Fibroblast of villous mesenchyme (primary cell): ENCODE results near the gene RAPGEF2. TPM values are rescaled to one million over a fixed set of nuclear protein-coding genes. Genes with fewer than 3 reads are reported as not detected.

ENCODE experiments used
- DNase-seq: peaks from one replicate; pipeline ENCODE4 v3.0.0-alpha.2; 2010; ENCODE audit warnings: low read depth
- H3K4me3 ChIP-seq: 2 replicates; pipeline ENCODE4 v1.5.1; 2011; ENCODE audit warnings: low read depth, mild to moderate bottlenecking, low read length
- total RNA-seq: library from RNA; depleted of rRNA; stranded (reverse); fragments of >200 nt; gene quantifications from 2 replicates; pipeline ENCODE4 v1.2.3, GENCODE V29; 2012
- TF ChIP-seq, protein P1 (sequence below): IDR thresholded peaks from 2 replicates; pipeline ENCODE4 v1.5.1; 2012; ENCODE audit warnings: low read depth, mild to moderate bottlenecking, low read length; ENCODE audit not compliant: insufficient read depth

The RAPGEF2 gene
- total RNA-seq, 1 donor = 47.1 TPM

- H3K4me3 ChIP-seq = no peak overlapping the region
- TF ChIP-seq, protein P1, sequence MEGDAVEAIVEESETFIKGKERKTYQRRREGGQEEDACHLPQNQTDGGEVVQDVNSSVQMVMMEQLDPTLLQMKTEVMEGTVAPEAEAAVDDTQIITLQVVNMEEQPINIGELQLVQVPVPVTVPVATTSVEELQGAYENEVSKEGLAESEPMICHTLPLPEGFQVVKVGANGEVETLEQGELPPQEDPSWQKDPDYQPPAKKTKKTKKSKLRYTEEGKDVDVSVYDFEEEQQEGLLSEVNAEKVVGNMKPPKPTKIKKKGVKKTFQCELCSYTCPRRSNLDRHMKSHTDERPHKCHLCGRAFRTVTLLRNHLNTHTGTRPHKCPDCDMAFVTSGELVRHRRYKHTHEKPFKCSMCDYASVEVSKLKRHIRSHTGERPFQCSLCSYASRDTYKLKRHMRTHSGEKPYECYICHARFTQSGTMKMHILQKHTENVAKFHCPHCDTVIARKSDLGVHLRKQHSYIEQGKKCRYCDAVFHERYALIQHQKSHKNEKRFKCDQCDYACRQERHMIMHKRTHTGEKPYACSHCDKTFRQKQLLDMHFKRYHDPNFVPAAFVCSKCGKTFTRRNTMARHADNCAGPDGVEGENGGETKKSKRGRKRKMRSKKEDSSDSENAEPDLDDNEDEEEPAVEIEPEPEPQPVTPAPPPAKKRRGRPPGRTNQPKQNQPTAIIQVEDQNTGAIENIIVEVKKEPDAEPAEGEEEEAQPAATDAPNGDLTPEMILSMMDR = no peak
- DNase-seq = no peak
Observed at GRCh38 chr4:159222043-159222552, 119.2 kb downstream of the RAPGEF2 start.

- TF ChIP-seq, protein P1 = no peak
- H3K4me3 ChIP-seq = no peak overlapping the region
- DNase-seq = no peak
Observed at GRCh38 chr4:159224408-159224807, 121.5 kb downstream of the RAPGEF2 start.

DNA sequence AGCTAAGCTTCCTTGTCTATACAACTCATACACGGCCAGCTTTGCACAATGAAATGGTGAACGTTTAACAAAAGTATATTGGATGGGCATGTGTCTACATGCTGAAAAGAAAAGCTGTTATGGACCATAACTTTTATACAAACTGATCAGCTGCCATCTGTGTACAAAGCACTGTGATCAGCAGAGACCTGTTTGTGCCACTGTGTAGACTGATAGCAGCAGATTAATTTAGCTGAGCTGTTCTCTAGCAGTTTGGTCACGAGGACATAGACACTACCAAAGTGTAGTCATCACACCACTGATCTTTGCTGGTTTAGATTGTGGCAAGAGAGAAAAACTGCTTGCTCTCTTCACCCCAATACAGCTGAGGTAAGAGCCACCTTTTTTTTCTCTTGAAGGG lies 124.5 kb downstream of the RAPGEF2 start:
- TF ChIP-seq, protein P1 = no peak
- DNase-seq = peak; percentile 22
- no peak overlapping the region for H3K4me3 ChIP-seq

GRCh38 chr4:159227984-159228383 lies 125.1 kb downstream of the RAPGEF2 start:
- DNase-seq = peak; percentile 79
- TF ChIP-seq, protein P1 = peak; percentile 34

DNA sequence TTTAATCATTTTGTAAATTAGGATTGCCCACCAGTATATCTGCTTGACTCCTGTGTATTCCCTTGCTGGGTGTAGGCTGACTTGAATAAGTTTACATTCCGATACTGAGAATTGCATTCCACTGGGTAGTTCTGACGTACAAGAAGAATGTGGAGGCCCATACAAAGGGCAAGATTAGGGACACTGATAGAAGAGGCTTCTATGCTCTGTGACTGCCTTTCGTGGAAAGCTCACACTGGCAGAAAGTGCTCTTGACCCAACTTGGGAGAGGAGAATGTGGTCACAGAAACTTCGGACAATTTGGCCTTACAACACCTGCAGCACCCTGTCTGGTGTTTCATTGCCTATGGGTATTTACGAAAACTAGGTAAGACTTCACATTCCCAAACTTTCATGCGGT lies 126.3 kb downstream of the RAPGEF2 start:
- peak overlapping the region; percentile 46 for H3K4me3 ChIP-seq
- peak; percentile 87 for DNase-seq
- TF ChIP-seq, protein P1 = no peak

More at GRCh38 chr4:159227984-159228383, 125.1 kb downstream of the RAPGEF2 start:
- H3K4me3 ChIP-seq = peak overlapping the region; percentile 46

GRCh38 chr4:159232465-159233106 lies 129.7 kb downstream of the RAPGEF2 start:
- no peak overlapping the region for H3K4me3 ChIP-seq
- TF ChIP-seq, protein P1 = no peak
- DNase-seq = no peak
